HTR-8/SVneo (cell line): ENCODE measurements around the gene MTMR10.

Experiments
- DNase-seq: peaks from one replicate; pipeline ENCODE4 v3.0.0; 2011; ENCODE audit warnings: low spot score, mixed read lengths; ENCODE audit not compliant: insufficient read length
- FAIRE-seq: peaks from 2 replicates; lab custom pipeline; 2011; peaks lifted over from hg19 to GRCh38; lab: Jason Lieb, UNC

The MTMR10 gene

GRCh38 chr15:30962079-30962478, 29.3 kb downstream of the MTMR10 start:
- FAIRE-seq (no peak), DNase-seq (peak; percentile 8)

- no peak for DNase-seq
- no peak for FAIRE-seq
Measured at GRCh38 chr15:30958219-30958618, 33.2 kb downstream of the MTMR10 start.

- peak; percentile 13 for FAIRE-seq
- no peak for DNase-seq
Measured at GRCh38 chr15:30956216-30957124, 35.0 kb downstream of the MTMR10 start.

- FAIRE-seq (no peak), DNase-seq (no peak)
Measured at GRCh38 chr15:30954674-30955073, 36.8 kb downstream of the MTMR10 start.

GRCh38 chr15:30953731-30954378, 37.6 kb downstream of the MTMR10 start:
- FAIRE-seq (peak; percentile 84), DNase-seq (peak; percentile 69)

GRCh38 chr15:30953183-30953582, 38.2 kb downstream of the MTMR10 start:
- FAIRE-seq: no peak

GRCh38 chr15:30943654-30944335, 47.6 kb downstream of the MTMR10 start:
- no peak for DNase-seq
- no peak for FAIRE-seq

More at GRCh38 chr15:30953183-30953582, 38.2 kb downstream of the MTMR10 start:
- no peak for DNase-seq

GRCh38 chr15:30941520-30941919, 49.9 kb downstream of the MTMR10 start:
- DNase-seq (no peak), FAIRE-seq (no peak)

GRCh38 chr15:30940359-30940758, 51.1 kb downstream of the MTMR10 start:
- FAIRE-seq: no peak

GRCh38 chr15:30939161-30939560, 52.3 kb downstream of the MTMR10 start:
- DNase-seq: no peak
- FAIRE-seq: no peak

More at GRCh38 chr15:30940359-30940758, 51.1 kb downstream of the MTMR10 start:
- DNase-seq: no peak

- DNase-seq (no peak), FAIRE-seq (no peak)
Measured at GRCh38 chr15:30933293-30933692, 58.1 kb downstream of the MTMR10 start.

GRCh38 chr15:30930422-30930821, 61.0 kb downstream of the MTMR10 start:
- FAIRE-seq (no peak), DNase-seq (no peak)

GRCh38 chr15:30929982-30930381, 61.4 kb downstream of the MTMR10 start:
- DNase-seq (no peak), FAIRE-seq (no peak)

GRCh38 chr15:30929064-30929669, 62.3 kb downstream of the MTMR10 start:
- DNase-seq: no peak
- FAIRE-seq: no peak

GRCh38 chr15:30928076-30928475, 63.4 kb downstream of the MTMR10 start:
- DNase-seq (no peak), FAIRE-seq (no peak)

- FAIRE-seq (no peak), DNase-seq (no peak)
Measured at GRCh38 chr15:30927148-30927761, 64.2 kb downstream of the MTMR10 start.

GRCh38 chr15:30926161-30926560, 65.3 kb downstream of the MTMR10 start:
- DNase-seq (no peak), FAIRE-seq (no peak)

GRCh38 chr15:30925686-30926085, 65.7 kb downstream of the MTMR10 start:
- DNase-seq (no peak), FAIRE-seq (no peak)

GRCh38 chr15:30924353-30924752, 67.1 kb downstream of the MTMR10 start:
- DNase-seq (no peak), FAIRE-seq (no peak)

GRCh38 chr15:30923429-30923828, 68.0 kb downstream of the MTMR10 start:
- no peak for FAIRE-seq
- no peak for DNase-seq
